GM20431 (cell line): ENCODE results near the gene CCL20.
"Not testable (repeated sequence)": the region's sequence is repeated elsewhere in the genome, so short reads cannot be mapped to it uniquely, and the experiment has no call there.

Experiments
- in situ Hi-C: fragments of 300-500 bp; cut with MseI, MboI; formaldehyde crosslinking; loops from one replicate; pipeline ENCODE4 v1.15.0; 2020; ENCODE audit warnings: low sequenced_read_pairs; ENCODE audit not compliant: unreplicated experiment

The CCL20 gene

DNA sequence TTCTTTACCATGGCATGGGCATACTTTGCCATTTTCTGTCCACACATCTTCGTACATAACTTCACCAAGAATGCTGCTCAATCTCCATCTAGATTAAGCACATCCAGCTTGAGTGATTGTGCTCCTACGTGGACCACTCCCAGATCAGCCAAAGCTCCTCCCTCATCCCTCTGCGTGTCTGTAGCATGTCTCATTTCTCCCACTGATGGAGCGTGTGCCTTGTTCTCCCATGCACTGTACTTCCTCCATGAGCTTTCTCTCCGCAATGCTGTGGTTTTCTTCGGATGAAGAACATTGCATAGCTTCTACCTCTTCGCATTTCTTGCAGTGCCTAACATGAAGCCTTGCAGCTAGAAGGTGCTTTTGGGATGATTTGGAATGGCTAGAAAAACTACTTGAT lies 13.5 kb downstream of the CCL20 start:
- in situ Hi-C loops = no loop called here

GRCh38 chr2:227828477-227828912 lies 14.9 kb downstream of the CCL20 start:
- in situ Hi-C loops = no loop called here

DNA sequence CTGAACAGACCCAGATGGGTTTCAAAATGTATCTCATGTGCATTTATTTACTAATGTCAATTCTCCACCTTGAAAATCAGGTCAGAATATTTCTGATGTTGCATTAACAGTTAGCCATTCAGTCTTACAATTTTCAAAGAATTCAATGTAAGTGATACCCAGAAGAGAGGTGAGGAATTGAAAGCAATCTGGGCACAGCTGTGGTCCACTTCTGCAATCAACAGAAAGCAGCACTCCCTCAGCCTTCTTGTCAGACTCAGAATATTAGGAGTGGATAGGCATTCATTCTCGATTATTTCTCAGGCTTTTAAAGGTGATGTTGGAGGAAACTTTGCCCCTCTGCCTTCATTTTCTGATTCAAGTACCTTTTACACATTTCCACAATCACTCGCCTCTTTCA lies 15.7 kb downstream of the CCL20 start:
- in situ Hi-C loops = no loop called here

- in situ Hi-C loops = no loop called here
Measured at GRCh38 chr2:227834423-227834822, 20.8 kb downstream of the CCL20 start.

DNA sequence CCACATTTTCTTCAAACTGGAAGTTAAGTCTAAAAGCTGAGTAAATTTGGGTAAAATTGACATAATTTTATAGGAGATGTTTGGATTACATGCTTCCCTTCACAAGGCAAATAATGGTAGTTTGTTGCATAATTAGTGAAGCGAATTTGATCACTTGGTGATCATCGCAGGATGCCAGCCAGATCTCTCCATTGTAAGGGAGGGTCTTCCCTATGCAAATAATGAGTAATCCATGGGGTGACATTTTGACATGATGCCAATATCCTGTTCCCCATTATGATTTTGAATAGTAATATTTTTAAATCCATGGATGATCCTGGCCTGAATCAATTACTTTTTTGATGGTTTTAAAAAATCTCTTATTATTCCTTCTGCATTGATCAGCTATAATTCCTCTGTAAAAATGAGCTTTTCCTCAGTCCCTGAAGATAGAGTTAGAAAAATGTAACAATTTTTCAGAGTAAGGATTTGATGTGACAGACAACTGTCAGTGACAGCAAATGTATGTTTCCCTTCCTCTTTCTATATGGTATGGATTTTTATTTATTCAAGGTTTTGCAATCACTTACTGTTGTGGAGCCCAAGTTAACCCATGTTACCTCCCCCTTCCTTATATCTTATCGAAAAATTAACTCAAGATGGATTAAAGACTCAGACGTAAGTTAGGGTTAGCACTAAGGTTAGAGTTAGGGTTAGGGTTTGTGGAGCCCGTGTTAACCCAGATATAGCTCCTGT lies 21.4 kb downstream of the CCL20 start:
- in situ Hi-C loops = no loop called here

DNA sequence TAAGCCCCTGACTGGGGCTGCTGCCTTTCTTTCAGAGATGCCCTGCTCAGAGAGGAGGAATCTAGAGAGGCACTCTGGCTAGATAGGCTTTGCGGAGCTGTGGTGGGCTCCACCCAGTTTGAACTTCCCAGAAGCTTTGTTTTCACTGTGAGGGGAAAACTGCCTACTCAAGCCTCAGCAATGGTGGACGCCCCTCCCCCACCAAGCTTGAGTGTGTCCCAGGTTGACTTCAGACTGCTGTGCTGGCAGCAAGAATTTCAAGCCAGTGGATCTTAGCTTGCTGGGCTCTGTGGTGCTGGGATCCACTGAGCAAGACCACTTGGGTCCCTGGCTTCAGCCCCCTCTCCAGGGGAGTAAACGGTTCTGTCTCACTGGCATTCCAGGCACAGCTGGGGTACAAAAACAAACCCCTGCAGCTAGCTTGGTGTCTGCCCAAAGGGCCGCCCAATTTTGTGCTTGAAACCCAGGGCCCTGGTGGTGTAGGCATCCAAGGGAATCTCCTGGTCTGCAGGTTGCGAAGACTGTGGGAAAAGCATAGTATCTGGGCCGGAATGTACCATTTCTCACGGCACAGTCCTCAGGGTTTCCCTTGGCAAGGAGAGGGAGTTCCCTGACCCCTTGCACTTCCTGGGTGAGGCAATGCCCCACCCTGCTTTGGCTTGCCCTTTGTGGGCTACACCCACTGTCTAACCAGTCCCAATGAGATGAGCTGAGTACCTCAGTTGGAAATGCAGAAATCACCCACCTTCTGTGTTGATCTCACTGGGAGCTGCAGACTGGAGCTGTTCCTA lies 25.9 kb downstream of the CCL20 start:
- in situ Hi-C loops = not testable (repeated sequence)

DNA sequence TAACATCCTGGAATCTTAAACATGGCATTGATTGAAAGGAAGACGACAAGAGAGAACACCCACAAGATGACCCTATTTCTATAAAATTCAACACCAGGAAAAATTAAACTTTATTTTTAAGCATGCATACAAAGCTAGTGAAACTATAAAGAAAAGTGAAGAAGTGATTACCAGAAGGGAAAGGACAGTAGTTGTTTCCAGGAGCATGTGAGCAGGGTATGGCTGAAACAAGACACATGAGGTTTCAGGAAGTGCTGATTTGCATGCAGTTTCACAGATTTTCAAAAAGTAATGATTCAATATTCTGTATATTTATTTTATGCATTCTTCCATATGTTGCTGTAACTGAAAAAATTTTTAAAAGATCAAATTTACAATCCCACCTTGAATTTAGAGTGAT lies 33.2 kb downstream of the CCL20 start:
- in situ Hi-C loops = no loop called here

- in situ Hi-C loops = no loop called here
Measured at GRCh38 chr2:227848146-227848545, 34.5 kb downstream of the CCL20 start.

GRCh38 chr2:227848586-227848985 lies 34.9 kb downstream of the CCL20 start:
- in situ Hi-C loops = no loop called here

- in situ Hi-C loops = loop anchor here (25.0 kb wide), 1 partner anchor 188 kb away; the partner anchor contains the start of gene SCYGR5
Measured at GRCh38 chr2:227849906-227850305, 36.3 kb downstream of the CCL20 start.

DNA sequence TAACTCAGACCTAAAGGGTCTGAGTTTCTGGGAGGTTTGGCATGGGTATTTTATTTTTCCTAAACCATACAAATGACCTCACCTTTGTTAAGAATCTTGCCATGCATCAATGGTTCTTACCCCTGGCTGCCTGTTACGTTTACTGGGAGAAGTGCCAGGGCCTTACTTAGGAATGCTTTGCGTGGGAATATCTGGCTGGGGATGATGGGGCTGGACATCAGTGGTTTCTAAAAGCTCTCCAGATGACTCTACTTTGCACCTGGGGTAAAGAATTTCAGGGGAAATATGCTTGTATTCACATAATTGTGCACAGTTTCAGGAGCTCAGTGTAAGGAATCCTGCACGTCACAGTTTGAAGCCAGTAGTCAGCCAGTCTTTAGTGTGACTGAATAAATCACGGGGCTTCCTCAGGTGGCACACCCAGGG lies 39.6 kb downstream of the CCL20 start:
- in situ Hi-C loops = loop anchor here (25.0 kb wide), 1 partner anchor 191 kb away; the partner anchor contains the start of gene SCYGR5

DNA sequence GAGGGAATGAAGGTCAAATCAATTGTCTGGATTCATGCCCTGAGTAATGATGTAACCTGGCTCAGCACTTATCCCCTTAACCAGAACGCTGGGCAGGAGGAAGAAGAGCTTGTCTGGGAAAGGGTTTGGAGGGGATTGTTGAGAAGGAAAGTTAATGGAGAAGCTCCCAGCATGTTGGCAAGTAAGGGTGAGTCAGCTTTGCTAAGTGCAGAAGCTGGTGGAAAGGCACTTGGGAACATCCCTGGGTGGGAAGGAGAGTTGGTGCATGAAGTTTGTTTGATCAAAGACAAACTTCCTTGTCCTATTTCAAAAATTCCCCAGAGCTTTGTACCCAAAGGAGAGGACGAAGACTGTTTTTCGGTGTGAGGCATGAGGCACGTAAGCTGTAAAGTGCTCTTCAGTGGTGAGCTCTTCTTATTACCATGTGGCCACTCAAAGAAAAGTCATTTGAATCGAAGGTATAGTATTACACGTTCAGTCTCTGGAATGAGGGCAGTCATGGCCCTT lies 40.2 kb downstream of the CCL20 start:
- in situ Hi-C loops = loop anchor here (25.0 kb wide), 1 partner anchor 192 kb away; the partner anchor contains the start of gene SCYGR5

DNA sequence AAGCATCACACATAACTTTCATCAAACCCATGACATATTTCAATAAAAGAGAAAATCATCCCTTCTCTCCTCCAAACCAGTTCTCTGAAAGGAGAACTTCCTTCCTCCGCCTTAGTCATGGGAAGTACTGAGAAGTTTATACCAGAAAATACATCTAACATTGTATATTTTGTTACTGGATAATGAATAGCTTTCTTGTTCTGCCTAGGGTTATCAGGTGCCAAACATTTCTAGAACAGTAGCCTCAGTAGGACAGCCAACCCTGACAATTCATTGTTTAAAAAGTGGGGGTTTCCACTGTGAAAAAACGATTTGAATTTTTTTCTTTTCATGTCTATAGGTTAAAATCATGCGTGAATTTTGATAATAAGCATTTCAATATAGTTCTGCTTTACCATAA lies 41.8 kb downstream of the CCL20 start:
- in situ Hi-C loops = loop anchor here (25.0 kb wide), 1 partner anchor 193 kb away; the partner anchor contains the start of gene SCYGR5

DNA sequence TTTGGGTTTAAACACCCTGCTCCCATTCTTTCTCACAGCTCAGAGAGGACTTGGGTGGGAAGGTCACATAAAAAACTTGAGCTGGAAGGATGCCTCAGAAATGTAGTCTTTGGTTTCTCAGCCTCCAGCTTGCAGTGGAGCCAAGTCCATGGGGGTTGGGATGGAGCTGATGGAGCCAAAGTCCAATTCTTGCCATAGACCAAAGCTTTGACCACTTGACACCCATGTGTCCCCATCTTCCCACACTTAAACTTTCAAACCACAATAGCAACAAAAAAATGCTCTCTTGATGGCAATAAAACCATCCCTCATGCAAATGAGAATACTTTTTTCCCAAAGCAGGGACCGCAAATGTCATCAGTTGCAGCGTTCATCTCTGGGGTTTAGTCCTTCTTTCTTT lies 43.1 kb downstream of the CCL20 start:
- in situ Hi-C loops = loop anchor here (25.0 kb wide), 1 partner anchor 194 kb away; the partner anchor contains the start of gene SCYGR5

DNA sequence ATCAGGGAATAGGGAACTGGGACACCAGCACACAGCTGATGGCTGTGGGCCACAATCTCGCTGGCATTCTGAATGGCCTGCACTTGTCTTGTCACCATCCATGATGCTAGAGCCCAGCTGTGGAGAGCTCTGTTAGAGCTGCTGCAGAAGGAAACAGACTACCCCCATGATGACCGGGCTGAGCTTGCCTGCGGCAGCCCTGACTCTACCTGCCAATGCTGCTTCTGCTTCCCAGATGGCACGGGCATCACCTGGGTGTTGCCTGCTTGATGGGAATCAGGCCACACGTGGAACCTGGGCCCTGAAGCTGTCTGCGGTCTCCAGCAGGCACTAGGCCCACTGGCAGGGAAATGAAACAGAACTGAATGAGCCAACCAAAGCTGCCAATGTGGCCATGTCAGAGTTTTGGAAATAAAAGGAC lies 46.6 kb downstream of the CCL20 start:
- in situ Hi-C loops = loop anchor here (25.0 kb wide), 1 partner anchor 198 kb away; the partner anchor contains the start of gene SCYGR5

- in situ Hi-C loops = loop anchor here (25.0 kb wide), 1 partner anchor 199 kb away; the partner anchor contains the start of gene SCYGR5
Measured at GRCh38 chr2:227861011-227861410, 47.4 kb downstream of the CCL20 start.

DNA sequence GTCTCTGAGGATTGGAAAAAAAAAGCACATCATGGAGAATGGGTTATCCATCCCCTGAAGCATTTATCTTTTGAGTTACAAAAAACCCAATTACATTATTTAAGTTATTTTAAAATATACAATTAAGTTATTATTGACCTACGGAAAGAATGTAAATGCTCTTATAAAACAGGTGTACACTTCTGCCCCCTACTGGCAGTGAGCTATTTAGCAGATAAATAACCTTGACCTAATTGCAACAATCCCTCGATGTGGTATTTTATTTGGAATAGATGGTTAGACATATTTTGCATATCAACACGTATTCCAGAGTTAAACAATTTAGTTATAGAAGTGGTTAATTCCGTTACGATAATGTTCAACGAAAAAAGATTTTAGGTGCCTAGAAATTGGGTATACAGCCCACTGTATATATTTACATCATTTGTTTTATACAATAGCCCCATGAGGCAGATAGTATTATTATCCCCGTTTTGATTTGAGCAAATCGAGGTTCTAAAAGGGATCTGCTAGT lies 48.6 kb downstream of the CCL20 start:
- in situ Hi-C loops = loop anchor here (25.0 kb wide), 1 partner anchor 200 kb away; the partner anchor contains the start of gene SCYGR5

DNA sequence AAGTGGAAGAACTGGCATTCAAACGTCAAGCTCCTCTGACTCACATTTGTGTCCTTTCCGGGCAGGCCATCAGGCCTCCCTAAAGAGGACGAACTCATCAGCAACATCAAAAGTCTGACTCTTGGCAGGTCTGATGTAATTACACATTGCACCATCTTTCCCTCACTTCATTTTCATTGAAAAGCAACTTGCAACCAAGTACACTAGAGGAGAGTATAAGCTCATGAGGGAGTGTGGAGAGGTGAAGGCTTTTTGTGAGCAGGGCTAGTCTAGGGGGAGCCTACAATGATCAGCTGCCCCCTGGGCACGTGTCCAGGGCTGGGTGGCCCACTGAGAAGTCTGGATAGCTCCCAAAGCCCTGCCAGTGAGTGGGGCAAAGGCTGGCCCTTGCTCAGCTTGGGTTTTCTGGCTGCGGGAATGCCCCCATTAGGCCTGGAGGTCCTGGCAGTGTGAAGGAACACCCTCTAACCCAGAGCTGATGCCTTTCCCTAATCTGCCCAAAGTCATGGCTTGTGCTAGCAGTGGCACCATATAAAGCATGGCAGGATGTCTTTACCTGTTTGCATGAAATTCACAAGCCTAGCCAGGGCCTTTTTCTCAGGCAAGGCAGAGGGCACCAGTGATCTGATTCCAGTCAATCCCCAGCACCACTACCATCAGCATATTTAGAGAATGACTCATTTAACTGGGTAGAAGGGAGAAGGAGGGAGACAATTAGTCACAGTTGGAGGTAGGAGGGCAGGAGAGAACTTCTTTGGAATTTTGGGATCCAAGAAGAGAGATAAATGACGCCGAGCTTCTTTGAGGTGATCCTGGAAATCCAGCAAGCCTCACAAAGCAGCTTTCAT lies 49.3 kb downstream of the CCL20 start:
- in situ Hi-C loops = loop anchor here (25.0 kb wide), 1 partner anchor 201 kb away; the partner anchor contains the start of gene SCYGR5

DNA sequence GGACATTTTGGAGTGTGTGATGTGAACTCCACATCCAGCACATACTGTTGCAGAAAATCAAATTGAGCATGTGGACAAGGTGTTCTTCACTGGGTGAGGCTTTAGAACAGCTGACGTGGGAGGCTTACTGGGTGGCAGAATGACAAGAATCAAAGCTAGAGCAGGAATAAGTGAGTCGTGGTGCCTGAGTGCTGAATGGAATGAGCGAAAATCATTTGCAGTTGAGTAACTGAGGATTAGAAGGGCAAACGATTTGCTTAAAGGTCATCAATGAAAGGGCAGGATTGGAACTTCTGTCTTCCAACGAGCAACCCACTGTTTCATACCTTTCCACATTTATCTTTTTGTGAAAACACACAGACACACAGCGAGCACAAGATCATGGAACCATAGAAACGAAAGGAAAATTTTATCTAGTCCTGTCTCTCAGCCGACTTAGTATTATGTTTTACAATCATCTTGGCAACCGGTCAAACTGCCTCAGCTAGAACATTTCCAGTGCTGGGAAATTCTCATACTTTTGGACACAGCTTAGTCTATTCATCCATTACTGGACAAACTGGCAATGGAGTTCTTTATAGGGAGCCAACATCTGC lies 50.6 kb downstream of the CCL20 start:
- in situ Hi-C loops = loop anchor here (25.0 kb wide), 1 partner anchor 202 kb away; the partner anchor contains the start of gene SCYGR5
